Activated B cell treated with CpG ODN at 0.5 μM for 24 hours (primary cell): ENCODE results near the gene UGT3A1. TPM values are rescaled to one million over a fixed set of nuclear protein-coding genes. Genes with fewer than 3 reads are reported as not detected.

Experiments used
- ATAC-seq: fragments of 200-7000 bp; cut with Tn5 transposase; one replicate; pipeline ENCODE4 v1.10.0; 2021; ENCODE audit warnings: low read depth, mild to moderate bottlenecking, moderate library complexity
- CTCF ChIA-PET: fragments of 350-600 bp; sonication (Branson Sonifier 250); formaldehyde crosslinking; loops from one replicate; lab custom pipeline; 2021; ENCODE audit warnings: antibody characterized with exemption; lab: Charles Lee
- POLR2A ChIA-PET: fragments of 350-600 bp; sonication (Branson Sonifier 250); formaldehyde crosslinking; loops from one replicate; lab custom pipeline; 2021; ENCODE audit warnings: antibody characterized with exemption; lab: Charles Lee
- DNase-seq: peaks from one replicate; pipeline ENCODE4 v3.0.0; 2022
- H3K27ac Mint-ChIP-seq: one replicate; pipeline ENCODE4 v1.8.0; 2020; ENCODE audit warnings: mixed read lengths
- H3K27me3 Mint-ChIP-seq: one replicate; pipeline ENCODE4 v1.8.0; 2021; ENCODE audit warnings: mixed read lengths
- H3K36me3 Mint-ChIP-seq: one replicate; pipeline ENCODE4 v1.8.0; 2021; ENCODE audit warnings: low read depth, mixed read lengths
- H3K4me1 Mint-ChIP-seq: one replicate; pipeline ENCODE4 v1.8.0; 2021; ENCODE audit warnings: mixed read lengths
- H3K4me3 Mint-ChIP-seq: one replicate; pipeline ENCODE4 v1.8.0; 2020; ENCODE audit warnings: mild to moderate bottlenecking, mixed read lengths
- H3K9me3 Mint-ChIP-seq: one replicate; pipeline ENCODE4 v1.8.0; 2020; ENCODE audit warnings: mixed read lengths
- intact Hi-C: fragments of 100-400 bp; cut with micrococcal nuclease; formaldehyde crosslinking; loops from one replicate; pipeline ENCODE4 v1.15.1; 2024
- total RNA-seq: library from RNA; stranded (reverse); gene quantifications from 2 replicates; pipeline ENCODE4 v1.2.3, GENCODE V29; 2022
- TF ChIP-seq, protein P1 (sequence below): fragments of 200-600 bp; IDR thresholded peaks from one replicate; pipeline ENCODE4 v1.8.0; 2022; ENCODE audit warnings: antibody characterized with exemption, mild to moderate bottlenecking

Gene UGT3A1
- total RNA-seq, 1 donor from 2014 or later: not detected

DNA sequence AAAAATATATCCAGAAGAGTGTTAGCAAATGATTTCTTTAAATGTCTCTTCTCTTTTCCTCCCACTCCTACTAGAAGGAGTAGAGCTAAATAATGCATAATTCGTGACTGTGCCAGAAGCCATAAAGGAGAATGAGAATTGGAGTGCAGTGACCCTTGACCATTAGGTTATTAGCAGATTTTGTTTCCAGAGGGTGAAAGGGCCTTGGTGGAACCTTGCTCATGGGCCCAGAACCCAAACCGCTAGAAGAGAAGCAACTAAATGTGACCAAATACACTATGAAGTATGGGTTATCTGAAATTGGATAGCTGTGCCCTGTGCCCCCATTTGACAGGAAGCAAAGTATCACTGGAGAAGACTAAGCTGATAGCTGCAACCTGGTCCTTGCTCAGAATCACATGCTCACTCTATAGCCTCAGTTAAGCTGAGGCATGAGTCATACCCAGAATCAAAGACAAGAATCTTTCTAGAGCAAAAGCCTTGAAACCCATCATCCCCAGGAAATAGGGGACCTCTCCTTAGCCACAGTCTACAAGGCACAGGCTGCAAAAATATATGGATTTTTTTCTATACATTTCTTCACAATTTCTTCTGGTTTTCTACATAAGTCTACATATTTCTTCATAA is 89.0 kb downstream of the UGT3A1 start:
- no peak overlapping the region for H3K27ac Mint-ChIP-seq
- intact Hi-C loops: no loop called here
- DNase-seq: no peak

More for the DNA sequence above, 89.0 kb downstream of the UGT3A1 start:
- no peak overlapping the region for H3K4me3 Mint-ChIP-seq
- TF ChIP-seq, protein P1, sequence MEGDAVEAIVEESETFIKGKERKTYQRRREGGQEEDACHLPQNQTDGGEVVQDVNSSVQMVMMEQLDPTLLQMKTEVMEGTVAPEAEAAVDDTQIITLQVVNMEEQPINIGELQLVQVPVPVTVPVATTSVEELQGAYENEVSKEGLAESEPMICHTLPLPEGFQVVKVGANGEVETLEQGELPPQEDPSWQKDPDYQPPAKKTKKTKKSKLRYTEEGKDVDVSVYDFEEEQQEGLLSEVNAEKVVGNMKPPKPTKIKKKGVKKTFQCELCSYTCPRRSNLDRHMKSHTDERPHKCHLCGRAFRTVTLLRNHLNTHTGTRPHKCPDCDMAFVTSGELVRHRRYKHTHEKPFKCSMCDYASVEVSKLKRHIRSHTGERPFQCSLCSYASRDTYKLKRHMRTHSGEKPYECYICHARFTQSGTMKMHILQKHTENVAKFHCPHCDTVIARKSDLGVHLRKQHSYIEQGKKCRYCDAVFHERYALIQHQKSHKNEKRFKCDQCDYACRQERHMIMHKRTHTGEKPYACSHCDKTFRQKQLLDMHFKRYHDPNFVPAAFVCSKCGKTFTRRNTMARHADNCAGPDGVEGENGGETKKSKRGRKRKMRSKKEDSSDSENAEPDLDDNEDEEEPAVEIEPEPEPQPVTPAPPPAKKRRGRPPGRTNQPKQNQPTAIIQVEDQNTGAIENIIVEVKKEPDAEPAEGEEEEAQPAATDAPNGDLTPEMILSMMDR: no peak
- POLR2A ChIA-PET: no interaction called here
- no peaks in the 10 kb centered on the region for H3K27me3 Mint-ChIP-seq
- H3K36me3 Mint-ChIP-seq: no peaks in the 10 kb centered on the region
- H3K4me1 Mint-ChIP-seq: peaks cover 10% of the 10 kb centered on the region
- ATAC-seq: no peak
- CTCF ChIA-PET: no interaction called here
- H3K9me3 Mint-ChIP-seq: peaks cover 5% of the 10 kb centered on the region

Other genes with a start within 250 kb of the UGT3A1 start
- gene IL7R, start 134.5 kb downstream of the UGT3A1 start, total RNA-seq: 1.9 and 3.0 TPM in 2 replicates
- gene CAPSL, start 52.8 kb downstream of the UGT3A1 start, total RNA-seq: not detected in 2 replicates
- not detected in 2 replicates for gene UGT3A2, start 75.5 kb upstream of the UGT3A1 start, total RNA-seq
- 6.4 and 8.9 TPM in 2 replicates for gene LMBRD2, start 160.5 kb upstream of the UGT3A1 start, total RNA-seq
- 18.5 TPM in 2 replicates for gene SKP2, start 160.7 kb upstream of the UGT3A1 start, total RNA-seq